BLaER1 (cell line): ENCODE results near the gene SETD2.

Experiments
- H3K27ac ChIP-seq: shearing (Covaris generic); formaldehyde crosslinking; 2 replicates; pipeline ENCODE4 v1.8.1; 2022
- H3K27me3 ChIP-seq: shearing (Covaris generic); formaldehyde crosslinking; 2 replicates; pipeline ENCODE4 v1.8.1; 2022
- H3K36me3 ChIP-seq: shearing (Covaris generic); formaldehyde crosslinking; 2 replicates; pipeline ENCODE4 v1.8.1; 2022
- H3K4me1 ChIP-seq: shearing (Covaris generic); formaldehyde crosslinking; 2 replicates; pipeline ENCODE4 v1.8.1; 2022
- H3K4me2 ChIP-seq: shearing (Covaris generic); formaldehyde crosslinking; 2 replicates; pipeline ENCODE4 v1.8.1; 2022
- H3K4me3 ChIP-seq: shearing (Covaris generic); formaldehyde crosslinking; 2 replicates; pipeline ENCODE4 v1.8.1; 2022
- H3K9ac ChIP-seq: shearing (Covaris generic); formaldehyde crosslinking; 2 replicates; pipeline ENCODE4 v1.8.1; 2022
- H3K9me3 ChIP-seq: shearing (Covaris generic); formaldehyde crosslinking; 2 replicates; pipeline ENCODE4 v1.8.1; 2022
- H4K20me1 ChIP-seq: shearing (Covaris generic); formaldehyde crosslinking; 2 replicates; pipeline ENCODE4 v1.8.1; 2022
- Cebpa-rat ChIP-seq: shearing (Covaris generic); IDR thresholded peaks from 2 replicates; pipeline ENCODE4 v1.8.1; 2022

SETD2 gene

GRCh38 chr3:46971151-46971550 is 192.8 kb downstream of the SETD2 start:
- Histone ChIP-seq H3K9me3 (peaks cover 5% of the 10 kb centered on the region; the same call in 1 of the 2 replicates), H3K9ac (peak overlapping the region; percentile 24; the same call in 1 of the 2 replicates), H3K4me1 (peaks cover 83% of the 10 kb centered on the region), H3K4me3 (no peak overlapping the region), H3K27ac (no peak overlapping the region), H3K36me3 (peaks cover 60% of the 10 kb centered on the region), H4K20me1 (peaks cover 100% of the 10 kb centered on the region), H3K4me2 (peak overlapping the region; percentile 72), H3K27me3 (no peaks in the 10 kb centered on the region)
- no peak for TF ChIP-seq Cebpa-rat

- peaks cover 83% of the 10 kb centered on the region for H3K4me1 ChIP-seq
- TF ChIP-seq Cebpa-rat, result no peak
- H4K20me1 ChIP-seq, result peaks cover 100% of the 10 kb centered on the region
- H3K36me3 ChIP-seq, result peaks cover 66% of the 10 kb centered on the region
- no peaks in the 10 kb centered on the region for H3K27me3 ChIP-seq
- H3K9me3 ChIP-seq, result peaks cover 11% of the 10 kb centered on the region
- H3K27ac ChIP-seq, result no peak overlapping the region
- H3K9ac ChIP-seq, result peak overlapping the region; percentile 24; the same call in 1 of the 2 replicates
- peak overlapping the region; percentile 72 for H3K4me2 ChIP-seq
- no peak overlapping the region for H3K4me3 ChIP-seq
These were observed 193.4 kb downstream of the SETD2 start for GRCh38 chr3:46970391-46971091.

- no peak for TF ChIP-seq Cebpa-rat
- H3K4me1 ChIP-seq, result peaks cover 71% of the 10 kb centered on the region
- no peak overlapping the region for H3K4me3 ChIP-seq
- peaks cover 91% of the 10 kb centered on the region for H4K20me1 ChIP-seq
- peaks cover 25% of the 10 kb centered on the region for H3K9me3 ChIP-seq
- H3K9ac ChIP-seq, result no peak overlapping the region
- no peaks in the 10 kb centered on the region for H3K27me3 ChIP-seq
- peaks cover 74% of the 10 kb centered on the region for H3K36me3 ChIP-seq
- peak overlapping the region; percentile 19; the same call in 1 of the 2 replicates for H3K4me2 ChIP-seq
- H3K27ac ChIP-seq, result no peak overlapping the region
These were observed 195.0 kb downstream of the SETD2 start for GRCh38 chr3:46968783-46969428.

- H3K27ac ChIP-seq, result no peak overlapping the region
- no peak overlapping the region for H3K4me3 ChIP-seq
- TF ChIP-seq Cebpa-rat, result no peak
- no peak overlapping the region for H3K4me2 ChIP-seq
- H4K20me1 ChIP-seq, result peaks cover 84% of the 10 kb centered on the region
- no peak overlapping the region for H3K9ac ChIP-seq
- peaks cover 50% of the 10 kb centered on the region for H3K4me1 ChIP-seq
- peaks cover 36% of the 10 kb centered on the region for H3K9me3 ChIP-seq
- H3K27me3 ChIP-seq, result no peaks in the 10 kb centered on the region
- peaks cover 84% of the 10 kb centered on the region for H3K36me3 ChIP-seq
These were observed 197.1 kb downstream of the SETD2 start for GRCh38 chr3:46966811-46967210.
